ENCODE data around the gene SLC6A1. TPM values are rescaled to one million over a fixed set of nuclear protein-coding genes. Genes with fewer than 3 reads are reported as not detected.

Gene SLC6A1
- total RNA-seq, 2 experiments from 2014 or later, result not detected

DNA sequence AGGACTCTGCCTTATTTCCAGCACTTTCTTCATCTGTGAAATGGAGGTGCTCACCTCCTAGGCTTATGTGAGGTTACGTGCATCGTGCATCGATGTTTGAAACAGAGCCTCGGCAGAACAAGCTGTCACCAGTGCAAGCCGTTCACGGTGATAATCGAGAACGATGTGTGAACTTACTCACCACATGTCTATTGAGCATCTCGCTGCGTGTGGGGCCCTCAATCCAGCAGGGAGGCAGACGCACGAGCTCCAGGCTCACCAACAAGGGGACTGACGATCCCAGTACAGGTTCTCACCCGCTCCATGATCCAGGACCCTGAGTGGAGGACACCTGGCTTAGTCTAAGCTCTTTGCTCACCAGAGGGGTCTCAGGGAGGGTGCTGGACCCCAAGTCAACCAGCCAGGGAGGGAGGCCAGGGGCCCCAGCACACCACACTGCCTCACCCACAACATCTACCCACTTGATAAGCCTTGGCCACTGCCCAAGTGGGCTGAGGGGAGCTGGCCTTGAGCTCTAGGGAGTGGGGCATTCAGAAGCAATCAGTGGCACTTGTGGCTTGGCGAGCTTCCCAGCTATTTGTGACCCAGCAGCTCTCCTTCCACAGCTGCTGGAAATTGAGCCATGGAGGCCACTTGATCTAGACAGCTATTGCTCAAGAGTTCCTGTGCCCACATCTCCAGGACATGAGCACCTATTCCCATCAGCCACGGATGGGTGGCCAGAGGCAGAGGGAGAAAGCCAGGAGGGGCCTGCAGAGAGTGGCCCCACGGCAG, 34.4 kb upstream of the SLC6A1 start:
- Mint-ChIP-seq H3K4me1 (no peaks in the 10 kb centered on the region), H3K27me3 (no peaks in the 10 kb centered on the region), H3K36me3 (no peaks in the 10 kb centered on the region), H3K27ac (no peak overlapping the region), H3K9me3 (no peaks in the 10 kb centered on the region), H3K4me3 (no peak overlapping the region)
- DNase-seq, result no peak
- ATAC-seq (ENCODE audit: low read depth), result no peak
- POLR2A ChIA-PET, result no interaction called here

DNA sequence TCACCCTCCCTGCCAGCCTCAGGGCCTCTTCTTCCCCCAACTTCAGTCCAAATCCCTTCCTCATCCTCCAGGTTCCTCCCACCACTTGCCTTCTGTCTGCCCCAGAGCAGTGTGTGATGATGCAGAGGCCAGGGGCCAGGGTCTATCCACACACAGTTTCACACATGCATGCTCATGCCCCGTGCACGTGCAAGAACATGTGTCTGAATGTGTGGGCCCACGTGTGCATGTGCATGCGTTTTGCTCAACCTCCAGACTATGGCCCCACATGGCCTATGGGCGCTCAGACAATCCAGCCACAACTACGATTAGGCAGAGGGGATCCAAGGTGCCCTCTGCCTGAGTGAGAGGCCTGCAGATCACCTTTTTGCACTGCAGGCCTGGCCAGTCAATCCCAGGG, 32.3 kb upstream of the SLC6A1 start:
- Mint-ChIP-seq H3K4me1 (no peaks in the 10 kb centered on the region), H3K36me3 (no peaks in the 10 kb centered on the region), H3K9me3 (no peaks in the 10 kb centered on the region), H3K27ac (no peak overlapping the region), H3K4me3 (no peak overlapping the region), H3K27me3 (peaks cover 2% of the 10 kb centered on the region)
- POLR2A ChIA-PET, result no interaction called here
- DNase-seq, result no peak
- ATAC-seq (ENCODE audit: low read depth), result no peak

- Mint-ChIP-seq H3K4me3 (no peak overlapping the region), H3K9me3 (no peaks in the 10 kb centered on the region), H3K36me3 (no peaks in the 10 kb centered on the region), H3K27me3 (peaks cover 2% of the 10 kb centered on the region), H3K27ac (no peak overlapping the region), H3K4me1 (no peaks in the 10 kb centered on the region)
- no peak for ATAC-seq (ENCODE audit: low read depth)
- DNase-seq, result no peak
- POLR2A ChIA-PET, result no interaction called here
These were observed 30.6 kb upstream of the SLC6A1 start for GRCh38 chr3:10961921-10962320.

DNA sequence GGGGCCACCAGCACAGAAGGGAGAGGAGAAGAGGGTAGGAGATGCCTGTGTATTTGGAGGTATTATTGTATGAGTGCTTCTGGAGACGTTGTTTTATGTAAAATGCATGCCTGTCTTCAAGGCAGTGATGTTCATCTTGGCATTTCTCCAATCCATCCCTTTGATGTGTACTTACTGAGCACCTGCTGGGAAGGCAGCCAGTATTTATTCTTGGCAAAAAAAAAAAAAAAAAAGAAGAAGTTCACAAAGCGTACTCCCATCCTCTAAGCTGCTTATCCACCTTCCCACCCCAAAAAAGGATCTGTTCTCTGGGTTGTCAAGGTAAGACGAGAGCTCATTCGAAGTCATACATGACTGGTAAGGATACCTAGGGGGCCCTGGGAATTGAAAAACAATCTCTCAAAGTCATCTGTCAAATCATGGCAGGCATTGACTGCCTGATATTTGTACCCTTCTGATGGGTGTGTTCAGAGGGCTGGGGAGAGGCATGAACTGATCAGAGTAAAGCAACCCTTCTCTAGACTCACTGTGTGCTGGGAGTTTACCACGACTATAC, 30.0 kb upstream of the SLC6A1 start:
- H3K27ac Mint-ChIP-seq, result no peak overlapping the region
- H3K27me3 Mint-ChIP-seq, result peaks cover 2% of the 10 kb centered on the region
- DNase-seq (no peak), ATAC-seq (ENCODE audit: low read depth) (no peak)
- no peak overlapping the region for H3K4me3 Mint-ChIP-seq
- H3K36me3 Mint-ChIP-seq, result no peaks in the 10 kb centered on the region
- H3K4me1 Mint-ChIP-seq, result no peaks in the 10 kb centered on the region
- POLR2A ChIA-PET, result no interaction called here
- H3K9me3 Mint-ChIP-seq, result no peaks in the 10 kb centered on the region

GRCh38 chr3:10964537-10965167, 27.9 kb upstream of the SLC6A1 start:
- DNase-seq (no peak), ATAC-seq (ENCODE audit: low read depth) (no peak)
- no peak overlapping the region for H3K27ac Mint-ChIP-seq
- POLR2A ChIA-PET, result no interaction called here
- no peaks in the 10 kb centered on the region for H3K36me3 Mint-ChIP-seq
- H3K4me3 Mint-ChIP-seq, result no peak overlapping the region
- peaks cover 8% of the 10 kb centered on the region for H3K27me3 Mint-ChIP-seq
- no peaks in the 10 kb centered on the region for H3K4me1 Mint-ChIP-seq
- H3K9me3 Mint-ChIP-seq, result no peaks in the 10 kb centered on the region

- no peaks in the 10 kb centered on the region for H3K9me3 Mint-ChIP-seq
- no peak overlapping the region for H3K4me3 Mint-ChIP-seq
- H3K4me1 Mint-ChIP-seq, result no peaks in the 10 kb centered on the region
- POLR2A ChIA-PET, result no interaction called here
- peaks cover 8% of the 10 kb centered on the region for H3K27me3 Mint-ChIP-seq
- ATAC-seq (ENCODE audit: low read depth) (no peak), DNase-seq (no peak)
- no peak overlapping the region for H3K27ac Mint-ChIP-seq
- no peaks in the 10 kb centered on the region for H3K36me3 Mint-ChIP-seq
These were observed 24.1 kb upstream of the SLC6A1 start for GRCh38 chr3:10968401-10968800.

DNA sequence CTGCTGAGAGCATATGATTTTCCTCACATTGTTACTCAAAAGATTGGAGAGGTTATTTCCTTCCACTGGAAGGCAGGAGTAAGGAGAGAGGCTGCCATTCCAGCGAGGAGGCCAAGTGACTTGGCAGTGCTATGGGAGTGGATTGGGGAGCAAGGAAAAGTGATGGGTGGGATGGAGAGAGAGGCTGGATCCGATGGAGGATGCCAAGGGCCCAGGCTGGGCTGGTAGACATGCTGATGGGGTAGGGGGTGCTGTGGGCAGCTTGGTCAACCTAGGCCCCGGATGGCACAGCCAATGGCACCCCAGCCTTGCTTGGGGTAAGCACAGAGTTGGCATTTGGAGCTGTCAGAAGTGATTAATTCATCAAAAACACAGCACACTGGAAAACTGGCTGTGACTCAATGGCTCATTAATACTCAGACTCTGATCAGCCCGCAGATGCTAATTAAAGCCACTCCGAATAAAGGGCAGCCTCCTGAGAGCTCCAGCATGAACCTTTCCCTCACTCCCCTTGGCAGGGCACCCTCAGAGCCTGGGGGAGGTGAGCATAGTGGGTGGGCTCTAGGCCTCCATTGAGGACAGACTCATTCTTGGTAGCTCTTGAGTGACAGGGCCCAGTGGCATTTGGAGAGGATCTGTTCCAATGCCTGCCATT, 22.1 kb upstream of the SLC6A1 start:
- POLR2A ChIA-PET, result no interaction called here
- Mint-ChIP-seq H3K27ac (no peak overlapping the region), H3K4me1 (no peaks in the 10 kb centered on the region), H3K9me3 (no peaks in the 10 kb centered on the region), H3K4me3 (no peak overlapping the region), H3K27me3 (peaks cover 6% of the 10 kb centered on the region), H3K36me3 (no peaks in the 10 kb centered on the region)
- DNase-seq, result no peak
- no peak for ATAC-seq (ENCODE audit: low read depth)

DNA sequence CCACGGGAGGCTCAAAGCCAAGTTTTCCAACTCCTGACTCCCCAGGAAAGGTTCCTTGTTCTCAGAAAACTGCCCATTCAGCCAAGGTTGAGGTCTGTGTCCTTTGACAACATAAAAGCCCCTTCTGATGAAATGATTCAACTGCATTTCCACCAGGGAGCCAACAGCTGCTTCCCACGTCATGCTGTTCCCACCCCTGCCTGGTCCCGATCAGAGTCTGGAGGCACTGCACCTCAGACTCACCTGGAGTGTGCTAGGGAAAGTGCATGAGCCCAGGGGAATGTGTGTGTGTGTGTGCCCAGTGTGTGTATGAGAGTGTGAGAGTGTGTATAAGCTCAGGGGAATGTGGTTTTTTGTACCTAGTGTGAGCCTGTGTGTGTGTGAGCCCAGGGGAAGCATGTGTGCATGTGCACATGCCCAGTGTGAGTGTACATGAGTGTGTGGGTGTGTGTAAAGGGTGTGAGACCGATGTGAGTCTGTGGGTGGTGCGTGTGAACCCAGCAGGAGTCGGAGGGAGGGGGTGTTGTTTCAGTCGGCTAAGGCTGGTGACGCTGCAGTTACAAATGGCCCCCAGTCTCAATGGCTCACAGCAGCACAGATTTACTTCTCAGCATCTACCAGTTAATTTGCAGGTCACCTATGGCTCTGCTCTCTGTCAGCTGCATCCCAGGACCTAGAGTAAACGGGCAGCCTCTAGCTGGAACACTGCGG, 20.3 kb upstream of the SLC6A1 start:
- Mint-ChIP-seq H3K9me3 (no peaks in the 10 kb centered on the region), H3K4me3 (no peak overlapping the region), H3K36me3 (no peaks in the 10 kb centered on the region), H3K4me1 (no peaks in the 10 kb centered on the region), H3K27ac (no peak overlapping the region), H3K27me3 (peaks cover 6% of the 10 kb centered on the region)
- ATAC-seq (ENCODE audit: low read depth), result no peak
- no peak for DNase-seq
- POLR2A ChIA-PET, result no interaction called here

DNA sequence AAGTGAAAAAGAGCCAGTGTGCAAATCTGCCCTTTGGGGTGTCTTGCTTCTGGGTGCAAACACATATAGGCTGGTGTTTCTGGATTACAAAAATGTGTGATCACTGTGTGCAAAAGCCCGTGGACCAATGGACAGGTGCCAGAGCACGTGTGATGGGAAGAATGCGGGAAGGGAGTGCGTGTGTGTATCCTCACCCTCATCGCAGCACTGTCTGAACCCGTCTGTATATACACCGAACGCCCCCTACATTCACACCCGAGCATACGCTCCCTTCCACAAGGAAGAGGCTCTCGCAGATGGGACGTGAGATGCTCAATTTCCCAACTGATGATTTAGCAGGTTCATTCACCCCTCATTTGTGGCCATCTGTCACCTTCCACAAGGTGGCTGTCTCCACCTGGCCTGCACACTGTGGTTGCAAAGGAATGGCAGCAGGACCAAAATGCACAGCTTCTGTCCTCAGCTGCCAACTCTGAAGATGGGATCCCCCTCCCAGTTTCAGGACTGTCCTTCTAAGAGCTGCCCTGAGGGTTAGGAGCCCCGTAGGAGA, 19.4 kb upstream of the SLC6A1 start:
- H3K4me1 Mint-ChIP-seq, result no peaks in the 10 kb centered on the region
- no peaks in the 10 kb centered on the region for H3K36me3 Mint-ChIP-seq
- H3K4me3 Mint-ChIP-seq, result no peak overlapping the region
- H3K27me3 Mint-ChIP-seq, result peaks cover 7% of the 10 kb centered on the region
- DNase-seq (no peak), ATAC-seq (ENCODE audit: low read depth) (no peak)
- H3K9me3 Mint-ChIP-seq, result no peaks in the 10 kb centered on the region
- no peak overlapping the region for H3K27ac Mint-ChIP-seq
- POLR2A ChIA-PET, result no interaction called here

GRCh38 chr3:10974131-10974530, 18.4 kb upstream of the SLC6A1 start:
- Mint-ChIP-seq H3K27ac (no peak overlapping the region), H3K27me3 (peaks cover 7% of the 10 kb centered on the region), H3K4me1 (no peaks in the 10 kb centered on the region), H3K36me3 (no peaks in the 10 kb centered on the region), H3K9me3 (no peaks in the 10 kb centered on the region), H3K4me3 (no peak overlapping the region)
- POLR2A ChIA-PET, result no interaction called here
- ATAC-seq (ENCODE audit: low read depth) (no peak), DNase-seq (no peak)

DNA sequence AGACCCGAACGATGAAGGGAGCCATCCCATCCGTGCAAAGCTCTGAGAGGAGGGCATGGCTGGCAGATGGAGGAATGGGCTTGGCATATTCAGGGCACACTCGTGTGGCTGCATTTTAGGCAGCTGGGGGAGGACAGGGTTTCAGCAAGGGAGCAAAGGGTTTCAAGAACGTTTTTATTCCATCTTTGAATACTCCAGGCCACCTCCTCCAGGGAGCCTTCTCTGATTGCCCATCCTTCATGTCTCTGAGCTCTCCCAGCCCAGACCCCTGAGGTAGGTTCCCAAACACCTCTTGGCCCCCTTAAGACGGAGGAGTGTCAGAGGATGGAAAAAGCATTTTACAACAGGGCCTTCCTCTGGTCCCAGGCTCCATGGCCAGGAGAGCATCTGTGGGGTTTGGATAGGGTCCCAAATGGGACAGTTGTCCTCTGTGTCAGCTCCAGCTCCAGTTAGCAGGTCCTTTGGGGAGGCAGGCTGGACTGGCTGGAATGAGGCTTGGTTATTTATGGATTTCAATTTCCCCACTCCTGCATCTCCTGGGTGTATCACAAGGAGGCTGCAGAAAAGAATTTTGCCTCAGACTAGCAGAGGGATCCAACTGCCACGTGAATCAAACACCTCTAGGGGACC, 17.7 kb upstream of the SLC6A1 start:
- Mint-ChIP-seq H3K36me3 (no peaks in the 10 kb centered on the region), H3K27me3 (peaks cover 7% of the 10 kb centered on the region), H3K27ac (no peak overlapping the region), H3K4me1 (no peaks in the 10 kb centered on the region), H3K4me3 (no peak overlapping the region), H3K9me3 (no peaks in the 10 kb centered on the region)
- POLR2A ChIA-PET, result no interaction called here
- no peak for ATAC-seq (ENCODE audit: low read depth)
- DNase-seq, result no peak

DNA sequence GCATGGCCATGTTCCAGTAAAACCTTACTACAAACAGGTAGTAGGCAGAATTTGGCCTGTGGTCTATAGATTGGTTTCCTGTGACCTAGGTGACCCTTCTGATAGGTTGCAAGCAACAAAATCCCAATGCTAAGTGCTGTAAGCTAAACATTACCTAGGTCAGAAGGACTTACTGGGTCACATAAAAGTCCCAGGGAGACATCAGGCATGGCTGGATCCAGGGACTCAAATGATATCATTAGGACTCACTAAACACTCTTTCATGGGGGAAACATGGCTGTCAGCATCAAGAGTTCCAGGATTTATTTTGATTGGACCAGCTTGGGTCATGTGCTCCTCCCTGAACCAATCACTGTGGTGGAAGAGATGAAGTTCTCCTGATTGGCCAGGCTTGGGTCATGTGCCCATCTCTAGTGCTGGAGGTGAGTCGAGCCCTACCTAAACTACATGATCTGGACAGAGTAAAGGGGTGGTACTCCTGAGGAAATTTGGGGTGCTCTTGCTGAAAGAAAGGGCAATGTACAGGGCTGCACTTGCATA, 16.8 kb upstream of the SLC6A1 start:
- DNase-seq, result no peak
- Mint-ChIP-seq H3K27ac (no peak overlapping the region), H3K36me3 (no peaks in the 10 kb centered on the region), H3K4me3 (no peak overlapping the region), H3K9me3 (no peaks in the 10 kb centered on the region), H3K27me3 (peaks cover 7% of the 10 kb centered on the region), H3K4me1 (no peaks in the 10 kb centered on the region)
- no peak for ATAC-seq (ENCODE audit: low read depth)
- POLR2A ChIA-PET, result no interaction called here

DNA sequence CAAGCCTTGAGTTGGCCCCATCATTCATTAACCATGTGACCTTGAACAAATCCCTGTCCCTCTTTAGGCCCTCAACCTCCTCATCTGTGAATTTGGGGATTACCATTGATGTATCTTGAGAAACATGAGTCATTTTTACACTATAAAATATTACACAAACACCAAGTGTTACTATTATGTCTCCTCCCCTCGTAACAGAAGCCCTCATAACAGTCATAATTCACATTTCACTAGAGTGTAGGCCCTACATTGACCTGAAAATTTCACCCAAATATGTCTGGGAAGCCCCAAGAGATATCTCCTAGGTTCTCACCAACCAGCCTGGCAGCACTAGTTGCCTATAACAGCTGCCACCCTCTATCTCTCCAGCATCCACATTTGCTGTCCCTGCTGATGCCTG, 15.8 kb upstream of the SLC6A1 start:
- POLR2A ChIA-PET, result no interaction called here
- Mint-ChIP-seq H3K4me3 (no peak overlapping the region), H3K27ac (no peak overlapping the region), H3K4me1 (no peaks in the 10 kb centered on the region), H3K27me3 (peaks cover 9% of the 10 kb centered on the region), H3K36me3 (no peaks in the 10 kb centered on the region), H3K9me3 (no peaks in the 10 kb centered on the region)
- DNase-seq (no peak), ATAC-seq (ENCODE audit: low read depth) (no peak)

Measured in activated naive CD8-positive, alpha-beta T cell treated with anti-CD3 and anti-CD28 coated beads, Interleukin-2, amount 10 ng/mL, durations not matched to agents 7 days and 5 days (primary cell).